OCI-LY7 (cell line): ENCODE data around the gene ABCB9. TPM values are rescaled to one million over a fixed set of nuclear protein-coding genes. Genes with fewer than 3 reads are reported as not detected.

Experiments used
- BruUV-seq: library from RNA; stranded (reverse); fragments of 400-500 nt; replicated peaks from 2 replicates; lab custom pipeline; 2021; lab: Mats Ljungman, UMichigan
- CTCF ChIA-PET: fragments of 300-600 bp; sonication (Branson Sonifier 250); formaldehyde crosslinking; loops from one replicate; lab custom pipeline; 2022; ENCODE audit warnings: antibody characterized with exemption; ENCODE audit not compliant: unreplicated experiment; lab: Charles Lee
- POLR2A ChIA-PET: fragments of 300-600 bp; sonication (Branson Sonifier 250); formaldehyde crosslinking; loops from one replicate; lab custom pipeline; 2022; ENCODE audit warnings: antibody characterized with exemption; lab: Charles Lee
- DNase-seq: peaks from one replicate; pipeline ENCODE4 v3.0.0-alpha.2; 2015; ENCODE audit warnings: low spot score
- H2AFZ ChIP-seq: fragments of 200-600 bp; sonication (generic), shearing (Covaris generic); 2 replicates; pipeline ENCODE4 v1.6.1; 2014; ENCODE audit warnings: mild to moderate bottlenecking, antibody characterized with exemption, low read length, moderate library complexity
- H3K27ac ChIP-seq: fragments of 200-600 bp; sonication (generic); 2 replicates; pipeline ENCODE4 v1.5.1; 2014; ENCODE audit warnings: mixed run types, low read depth, mild to moderate bottlenecking, moderate library complexity, low read length, inconsistent platforms; ENCODE audit not compliant: poor library complexity, severe bottlenecking
- H3K36me3 ChIP-seq: fragments of 200-600 bp; sonication (generic); 2 replicates; pipeline ENCODE4 v1.6.1; 2014; ENCODE audit warnings: mild to moderate bottlenecking, antibody characterized with exemption, low read length, moderate library complexity, mixed read lengths; ENCODE audit not compliant: insufficient read depth
- H3K4me1 ChIP-seq: fragments of 200-600 bp; sonication (generic); 2 replicates; pipeline ENCODE4 v1.5.1; 2014; ENCODE audit warnings: mild to moderate bottlenecking, low read length; ENCODE audit not compliant: insufficient read depth, poor library complexity, severe bottlenecking
- H3K4me2 ChIP-seq: fragments of 200-600 bp; sonication (generic); 2 replicates; pipeline ENCODE4 v1.6.1; 2014; ENCODE audit warnings: mild to moderate bottlenecking, low read length
- H3K4me3 ChIP-seq: fragments of 200-600 bp; sonication (generic); 2 replicates; pipeline ENCODE4 v1.5.1; 2014; ENCODE audit warnings: mild to moderate bottlenecking, low read depth, low read length; ENCODE audit not compliant: poor library complexity, severe bottlenecking
- H3K79me2 ChIP-seq: fragments of 200-600 bp; sonication (generic); 2 replicates; pipeline ENCODE4 v1.6.1; 2016; ENCODE audit warnings: low read depth, mild to moderate bottlenecking, low read length, moderate library complexity, mixed read lengths; ENCODE audit not compliant: insufficient read depth
- H3K9me2 ChIP-seq: fragments of 200-600 bp; sonication (generic); 2 replicates; pipeline ENCODE4 v1.6.1; 2016; ENCODE audit warnings: mild to moderate bottlenecking, low read length, mixed read lengths; ENCODE audit not compliant: insufficient read depth
- H3K9me3 ChIP-seq: fragments of 200-600 bp; sonication (generic); 2 replicates; pipeline ENCODE4 v1.6.1; 2014; ENCODE audit warnings: mild to moderate bottlenecking, mixed run types, low read length, mixed read lengths
- H4K20me1 ChIP-seq: fragments of 200-600 bp; sonication (generic); 2 replicates; pipeline ENCODE4 v1.6.1; 2014; ENCODE audit warnings: mild to moderate bottlenecking, antibody characterized with exemption, low read length, moderate library complexity, mixed read lengths; ENCODE audit not compliant: insufficient read depth
- EZH2phosphoT487 ChIP-seq: fragments of 200-600 bp; sonication (generic); IDR thresholded peaks from 2 replicates; pipeline ENCODE4 v1.6.1; 2018; ENCODE audit warnings: low read depth, borderline replicate concordance, mild to moderate bottlenecking, mixed run types, antibody characterized with exemption, low read length, moderate library complexity, mixed read lengths
- intact Hi-C: fragments of 100-400 bp; cut with micrococcal nuclease; formaldehyde crosslinking; loops from one replicate; pipeline ENCODE4 v1.10.0; 2022; ENCODE audit not compliant: unreplicated experiment
- total RNA-seq, 2 experiments: library from RNA; depleted of rRNA in 1 of 2; stranded (reverse); fragments of >200 nt in 1 of 2; shearing (Covaris generic) in 1 of 2; gene quantifications; 2 replicates each; pipeline ENCODE4 v1.2.3, GENCODE V29; 2014 to 2022
- TF ChIP-seq, protein P1 (sequence below): fragments of 200-600 bp; sonication (generic); conservative IDR thresholded peaks from 2 replicates; pipeline ENCODE4 v1.5.1; 2014; ENCODE audit warnings: mild to moderate bottlenecking, antibody characterized with exemption, low read length, moderate library complexity, mixed read lengths

The ABCB9 gene
- total RNA-seq, 2 experiments from 2014 or later = 4.0 to 7.9 TPM

DNA sequence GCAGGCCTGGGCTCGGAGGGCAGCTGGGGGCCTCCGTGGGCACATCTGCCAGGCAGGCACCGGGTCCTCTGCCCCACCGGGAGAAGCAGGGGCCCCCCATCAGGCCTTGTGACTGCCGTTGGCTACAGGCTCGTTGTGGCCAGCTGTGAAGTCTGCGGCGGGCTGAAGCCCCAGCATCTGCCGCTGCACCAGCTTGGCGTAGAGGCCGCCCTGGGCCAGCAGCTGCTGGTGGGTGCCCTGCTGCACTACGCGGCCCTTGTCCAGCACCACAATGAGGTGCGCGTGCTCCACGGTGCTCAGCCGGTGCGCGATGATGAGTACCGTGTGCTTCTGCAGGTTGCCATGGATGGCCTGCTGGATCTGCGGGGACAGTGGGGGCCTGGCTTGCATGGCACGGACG, 36.5 kb downstream of the ABCB9 start:
- ChIA-PET POLR2A (interaction anchor here (0.6 kb wide), 1 partner anchor 41 kb away, joined by 4 read pairs; no protein-coding TSS in a partner anchor), CTCF (no interaction called here)
- no peak overlapping the region for H2AFZ ChIP-seq
- no peaks in the 10 kb centered on the region for H3K9me3 ChIP-seq
- H3K9me2 ChIP-seq = no peaks in the 10 kb centered on the region
- H3K27ac ChIP-seq = no peak overlapping the region
- peaks cover 22% of the 10 kb centered on the region for H3K4me1 ChIP-seq
- H4K20me1 ChIP-seq = no peaks in the 10 kb centered on the region
- no peak overlapping the region for H3K4me3 ChIP-seq
- DNase-seq = no peak
- no peak overlapping the region for H3K4me2 ChIP-seq
- H3K36me3 ChIP-seq = no peaks in the 10 kb centered on the region
- TF ChIP-seq EZH2phosphoT487 = no peak
- TF ChIP-seq, protein P1, sequence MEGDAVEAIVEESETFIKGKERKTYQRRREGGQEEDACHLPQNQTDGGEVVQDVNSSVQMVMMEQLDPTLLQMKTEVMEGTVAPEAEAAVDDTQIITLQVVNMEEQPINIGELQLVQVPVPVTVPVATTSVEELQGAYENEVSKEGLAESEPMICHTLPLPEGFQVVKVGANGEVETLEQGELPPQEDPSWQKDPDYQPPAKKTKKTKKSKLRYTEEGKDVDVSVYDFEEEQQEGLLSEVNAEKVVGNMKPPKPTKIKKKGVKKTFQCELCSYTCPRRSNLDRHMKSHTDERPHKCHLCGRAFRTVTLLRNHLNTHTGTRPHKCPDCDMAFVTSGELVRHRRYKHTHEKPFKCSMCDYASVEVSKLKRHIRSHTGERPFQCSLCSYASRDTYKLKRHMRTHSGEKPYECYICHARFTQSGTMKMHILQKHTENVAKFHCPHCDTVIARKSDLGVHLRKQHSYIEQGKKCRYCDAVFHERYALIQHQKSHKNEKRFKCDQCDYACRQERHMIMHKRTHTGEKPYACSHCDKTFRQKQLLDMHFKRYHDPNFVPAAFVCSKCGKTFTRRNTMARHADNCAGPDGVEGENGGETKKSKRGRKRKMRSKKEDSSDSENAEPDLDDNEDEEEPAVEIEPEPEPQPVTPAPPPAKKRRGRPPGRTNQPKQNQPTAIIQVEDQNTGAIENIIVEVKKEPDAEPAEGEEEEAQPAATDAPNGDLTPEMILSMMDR = no peak
- intact Hi-C loops = no loop called here
- no TSS peak for BruUV-seq
- H3K79me2 ChIP-seq = no peaks in the 10 kb centered on the region

- ChIA-PET CTCF (no interaction called here), POLR2A (interaction anchor here (0.6 kb wide), 1 partner anchor 35 kb away, joined by 4 read pairs; no protein-coding TSS in a partner anchor)
- H4K20me1 ChIP-seq = no peaks in the 10 kb centered on the region
- H3K4me3 ChIP-seq = no peak overlapping the region
- BruUV-seq = no TSS peak
- peaks cover 16% of the 10 kb centered on the region for H3K4me1 ChIP-seq
- no peak overlapping the region for H3K27ac ChIP-seq
- intact Hi-C loops = no loop called here
- no peaks in the 10 kb centered on the region for H3K79me2 ChIP-seq
- DNase-seq = no peak
- no peak for TF ChIP-seq EZH2phosphoT487
- TF ChIP-seq, protein P1 = no peak
- H3K9me3 ChIP-seq = no peaks in the 10 kb centered on the region
- no peaks in the 10 kb centered on the region for H3K9me2 ChIP-seq
- H3K4me2 ChIP-seq = no peak overlapping the region
- no peak overlapping the region for H2AFZ ChIP-seq
- no peaks in the 10 kb centered on the region for H3K36me3 ChIP-seq
Measured at GRCh38 chr12:122929148-122929538, 37.1 kb downstream of the ABCB9 start.

GRCh38 chr12:122928404-122929147, 37.7 kb downstream of the ABCB9 start:
- BruUV-seq = no TSS peak
- no peaks in the 10 kb centered on the region for H3K9me2 ChIP-seq
- ChIA-PET CTCF (no interaction called here), POLR2A (interaction anchor here (0.7 kb wide), 1 partner anchor 9 kb away, joined by 5 read pairs; no protein-coding TSS in a partner anchor)
- H3K4me1 ChIP-seq = peaks cover 11% of the 10 kb centered on the region
- TF ChIP-seq, protein P1 = no peak
- no peak for TF ChIP-seq EZH2phosphoT487
- DNase-seq = no peak
- H3K36me3 ChIP-seq = no peaks in the 10 kb centered on the region
- no peaks in the 10 kb centered on the region for H4K20me1 ChIP-seq
- intact Hi-C loops = no loop called here
- H2AFZ ChIP-seq = no peak overlapping the region
- no peaks in the 10 kb centered on the region for H3K9me3 ChIP-seq
- H3K4me3 ChIP-seq = no peak overlapping the region
- H3K79me2 ChIP-seq = no peaks in the 10 kb centered on the region
- no peak overlapping the region for H3K27ac ChIP-seq
- H3K4me2 ChIP-seq = no peak overlapping the region
